IPS-11a (cell line): ENCODE data around the gene RAB27A.
"Not testable (repeated sequence)": the region's sequence is repeated elsewhere in the genome, so short reads cannot be mapped to it uniquely, and the experiment has no call there.

ENCODE experiments used
- H3K4me3 ChIP-seq: one replicate; pipeline ENCODE4 v1.5.1; 2013; ENCODE audit warnings: low read depth, low read length, control low read depth

RAB27A gene

GRCh38 chr15:55252201-55252600 is 37.4 kb downstream of the RAB27A start:
- not testable (repeated sequence) for H3K4me3 ChIP-seq

GRCh38 chr15:55250941-55251340 is 38.7 kb downstream of the RAB27A start:
- no peak overlapping the region for H3K4me3 ChIP-seq

- H3K4me3 ChIP-seq: no peak overlapping the region
Observed at GRCh38 chr15:55250392-55250791, 39.2 kb downstream of the RAB27A start.

- not testable (repeated sequence) for H3K4me3 ChIP-seq
Observed at GRCh38 chr15:55249885-55250284, 39.7 kb downstream of the RAB27A start.

- H3K4me3 ChIP-seq: no peak overlapping the region
Observed at GRCh38 chr15:55248895-55249294, 40.7 kb downstream of the RAB27A start.

GRCh38 chr15:55247766-55248427 is 41.7 kb downstream of the RAB27A start:
- no peak overlapping the region for H3K4me3 ChIP-seq

- no peak overlapping the region for H3K4me3 ChIP-seq
Observed at GRCh38 chr15:55247311-55247710, 42.3 kb downstream of the RAB27A start.

DNA sequence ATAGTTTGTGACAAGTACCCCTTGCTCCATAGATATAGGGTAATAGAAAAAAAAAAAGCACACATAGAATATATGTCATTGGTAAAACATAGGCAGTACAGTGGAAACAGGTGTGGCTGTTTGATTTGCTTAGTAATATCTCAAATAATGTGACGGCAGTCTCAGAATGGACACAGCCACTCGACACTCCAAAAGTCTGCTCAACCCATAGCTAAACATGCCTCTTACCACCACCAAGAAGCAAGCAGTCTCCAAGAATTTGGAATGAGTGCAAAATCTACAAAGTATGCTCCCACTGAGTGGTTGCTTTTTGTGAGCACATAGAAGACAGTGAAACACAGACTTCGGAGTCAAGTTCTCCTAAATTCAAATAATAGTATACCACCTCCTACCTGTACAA is 43.0 kb downstream of the RAB27A start:
- no peak overlapping the region for H3K4me3 ChIP-seq

DNA sequence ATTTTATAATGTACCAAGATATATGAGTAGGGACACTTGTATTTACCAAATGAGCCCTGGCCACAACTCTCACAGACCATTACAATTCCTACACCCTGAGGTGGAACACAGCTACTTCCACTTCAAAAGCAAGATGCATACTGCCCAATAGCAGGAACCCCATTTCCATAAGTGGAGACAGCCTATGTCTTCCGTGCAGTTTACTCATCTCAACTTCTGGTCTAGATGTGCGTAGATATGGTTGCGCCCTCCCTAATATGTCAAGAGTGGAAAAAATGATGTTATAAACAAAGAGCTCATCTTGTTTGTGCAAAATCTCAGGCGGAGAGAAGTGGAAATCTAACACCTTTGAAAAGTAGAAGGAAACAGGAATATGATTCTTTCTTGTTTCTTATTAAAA is 44.6 kb downstream of the RAB27A start:
- H3K4me3 ChIP-seq: no peak overlapping the region

GRCh38 chr15:55241891-55242290 is 47.7 kb downstream of the RAB27A start:
- no peak overlapping the region for H3K4me3 ChIP-seq

- H3K4me3 ChIP-seq: no peak overlapping the region
Observed at GRCh38 chr15:55241186-55241585, 48.4 kb downstream of the RAB27A start.

- no peak overlapping the region for H3K4me3 ChIP-seq
Observed at GRCh38 chr15:55240125-55240760, 49.4 kb downstream of the RAB27A start.

DNA sequence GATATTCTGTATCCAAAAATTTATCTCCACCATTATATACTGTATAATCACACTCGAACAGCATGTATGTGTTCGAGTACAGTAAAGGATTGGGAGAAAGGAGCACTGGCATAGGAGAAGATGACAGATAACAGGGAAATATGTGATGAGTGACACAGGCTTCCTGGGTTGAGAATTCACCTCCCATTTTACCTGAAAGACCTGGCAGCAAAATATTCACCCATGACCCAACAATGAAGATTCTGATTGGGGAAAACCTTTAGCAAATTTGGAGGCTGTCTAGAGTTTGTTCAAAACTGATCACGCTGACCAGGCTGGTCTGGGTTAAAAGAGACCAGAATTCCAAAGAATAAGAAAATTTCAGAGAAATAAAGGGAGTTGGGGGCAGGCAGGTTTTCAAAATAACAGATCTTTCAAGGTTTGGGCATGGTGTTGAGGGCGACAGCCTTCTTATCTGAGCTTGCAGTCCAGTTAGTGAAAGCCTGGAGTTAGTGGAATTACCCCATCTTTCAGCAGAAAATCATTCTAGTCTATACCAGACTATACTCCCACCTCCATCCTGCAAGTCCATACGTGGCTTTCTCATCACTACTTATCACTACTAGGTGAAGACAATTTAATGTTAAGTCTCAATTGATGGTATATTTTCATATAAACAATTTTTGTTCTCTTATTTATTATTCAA is 50.0 kb downstream of the RAB27A start:
- H3K4me3 ChIP-seq: no peak overlapping the region

DNA sequence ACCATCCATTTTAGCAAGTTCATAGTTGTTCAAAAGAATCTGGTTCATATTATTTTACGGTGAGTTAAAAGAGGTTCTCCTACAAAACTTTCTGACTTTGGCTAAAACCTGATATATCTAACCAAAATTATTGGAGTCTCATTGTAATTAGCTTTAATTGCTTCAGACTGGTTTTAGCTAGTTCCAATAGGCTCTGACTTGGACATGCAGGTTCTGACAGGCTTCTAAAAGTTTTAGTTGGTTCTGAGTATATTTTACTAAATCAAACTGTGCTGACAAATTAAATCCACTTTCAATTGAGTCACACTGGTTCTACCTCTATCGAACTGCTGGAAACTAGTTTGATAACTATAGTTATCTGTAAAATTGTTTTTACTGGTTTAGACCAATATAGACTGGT is 50.7 kb downstream of the RAB27A start:
- H3K4me3 ChIP-seq: no peak overlapping the region

GRCh38 chr15:55237219-55238130 is 52.1 kb downstream of the RAB27A start:
- no peak overlapping the region for H3K4me3 ChIP-seq

DNA sequence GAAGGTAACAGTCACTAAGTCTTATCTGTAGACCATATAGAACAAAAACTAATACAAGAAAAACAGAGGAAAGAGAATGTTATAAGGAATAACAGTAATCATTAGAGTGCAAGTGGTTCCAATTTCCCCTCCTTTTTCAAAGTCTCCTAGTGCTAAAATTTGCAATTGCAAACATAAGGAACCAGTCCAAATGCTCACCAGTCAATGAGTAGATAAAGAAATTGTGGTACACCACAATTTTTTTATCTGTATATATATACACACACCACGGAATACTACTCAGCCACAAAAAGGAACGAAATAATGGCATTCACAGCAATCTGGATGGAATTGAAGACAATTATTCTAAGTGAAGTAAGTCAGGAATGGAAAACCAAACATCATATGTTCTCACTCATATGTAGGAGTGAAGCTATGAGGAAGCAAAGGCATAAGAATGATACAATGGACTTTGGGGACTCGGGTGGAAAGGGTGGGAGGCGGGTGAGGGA is 54.0 kb downstream of the RAB27A start:
- no peak overlapping the region for H3K4me3 ChIP-seq

GRCh38 chr15:55234800-55235104 is 54.9 kb downstream of the RAB27A start:
- no peak overlapping the region for H3K4me3 ChIP-seq

DNA sequence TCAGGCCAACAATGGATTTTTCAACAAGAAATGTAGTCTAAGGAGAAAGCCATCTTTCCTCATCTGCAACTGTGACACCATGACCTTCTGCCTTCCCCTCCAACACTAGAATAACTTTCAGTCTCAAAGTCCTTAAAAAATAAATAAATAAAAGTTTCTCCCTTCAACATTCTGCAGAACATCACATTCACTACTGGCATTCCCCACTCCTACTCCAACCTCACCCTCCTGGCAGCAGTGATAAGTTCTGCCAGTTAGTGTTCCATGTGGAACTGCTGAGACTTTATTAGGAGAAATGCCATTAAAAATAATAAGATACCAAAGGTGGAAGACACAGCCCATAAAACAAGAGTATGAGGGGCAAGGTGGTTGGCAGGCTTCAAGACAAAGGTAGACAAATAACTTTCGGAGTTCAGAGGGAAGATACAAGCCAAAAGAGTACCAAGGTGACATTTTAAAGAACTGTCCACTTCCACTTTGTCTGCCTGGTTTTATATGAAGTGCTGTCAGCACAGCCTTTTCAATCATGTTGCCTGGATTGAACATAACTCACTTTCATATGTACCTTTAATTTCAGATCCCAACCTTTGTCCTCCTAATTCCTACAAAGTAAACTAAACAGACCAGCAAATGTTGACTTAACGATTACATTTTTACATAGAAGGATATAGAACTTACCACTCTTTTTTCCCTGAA is 55.4 kb downstream of the RAB27A start:
- no peak overlapping the region for H3K4me3 ChIP-seq

DNA sequence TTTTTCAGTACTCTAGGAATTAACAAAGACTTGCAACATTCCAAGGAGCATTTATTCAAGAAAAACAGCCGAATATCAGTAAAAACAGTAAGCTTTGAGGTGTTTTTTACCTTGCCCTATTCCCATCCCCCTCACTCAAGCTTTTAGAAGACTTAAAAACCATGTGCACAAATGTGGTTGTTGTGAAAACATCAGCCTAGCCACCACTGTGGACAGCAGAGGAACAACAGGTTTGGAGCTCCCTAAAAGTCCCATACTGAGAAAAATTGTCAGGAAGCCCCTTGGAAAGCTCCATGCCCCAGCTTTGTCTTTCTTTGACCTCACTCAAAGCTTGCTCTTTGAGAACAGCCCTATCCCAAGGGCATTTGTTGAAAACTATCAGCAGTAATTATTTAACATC is 58.2 kb downstream of the RAB27A start:
- H3K4me3 ChIP-seq: no peak overlapping the region

DNA sequence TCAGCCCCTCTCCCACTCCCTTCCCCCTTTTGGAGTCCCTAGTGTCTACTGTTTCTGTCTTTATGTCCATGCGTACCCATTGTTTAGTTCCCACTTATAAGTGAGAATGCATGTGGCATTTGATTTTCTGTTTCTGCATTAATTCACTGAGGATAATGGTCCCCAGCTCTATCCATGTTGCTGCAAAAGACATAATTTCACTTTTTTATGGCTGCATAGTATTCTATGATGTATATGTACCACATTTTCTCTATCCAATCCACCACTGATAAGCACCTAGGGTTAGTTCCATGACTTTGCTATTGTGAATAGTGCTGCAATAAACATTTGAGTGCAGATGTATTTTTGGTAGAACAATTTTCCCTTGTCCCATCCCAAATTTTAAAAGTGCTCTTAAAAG is 58.7 kb downstream of the RAB27A start:
- H3K4me3 ChIP-seq: no peak overlapping the region
